Measurements from ENCODE around the gene THEM5.

The THEM5 gene

DNA sequence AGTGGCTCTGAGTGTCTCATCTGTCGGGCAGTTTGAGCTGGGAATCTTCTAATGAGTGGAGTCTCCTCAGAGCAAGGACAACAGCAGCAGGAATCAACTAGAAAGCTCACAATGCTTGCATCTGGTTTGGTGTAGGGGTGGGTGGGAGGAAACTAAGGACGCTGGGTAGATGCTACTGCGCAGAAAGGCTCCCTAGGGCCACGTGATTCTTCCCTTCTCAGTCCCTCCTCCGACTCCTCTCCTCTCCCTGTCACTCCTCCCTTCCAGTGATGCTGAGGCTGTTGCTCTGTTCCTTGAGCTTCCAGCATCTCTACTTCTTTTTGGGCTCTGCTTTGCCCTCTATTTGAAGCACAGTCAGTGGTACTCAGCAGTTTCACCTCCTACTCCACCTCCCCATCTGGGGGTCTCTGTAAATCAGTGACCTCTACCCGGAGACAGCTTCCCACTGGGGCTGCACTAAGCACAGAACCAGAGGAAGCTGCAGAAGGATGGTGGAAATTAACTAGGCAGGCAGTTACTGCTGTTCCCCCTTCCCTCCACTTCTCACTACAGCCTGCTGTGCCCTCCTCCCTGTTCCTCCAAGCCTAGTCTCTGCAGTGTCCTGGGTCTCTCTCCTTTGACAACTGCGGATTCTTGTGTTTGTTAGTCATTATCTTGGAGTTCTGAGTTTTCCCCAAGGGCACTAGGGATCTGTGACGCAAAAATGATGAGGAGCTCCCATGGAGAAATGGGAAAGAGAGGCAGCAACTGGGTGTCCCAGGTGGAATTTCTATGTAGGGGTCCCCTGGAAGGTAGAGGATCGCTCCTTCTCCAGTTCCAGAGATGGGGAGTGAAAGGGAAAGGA, 54.1 kb downstream of the THEM5 start:
- DNase-seq, result no peak

DNA sequence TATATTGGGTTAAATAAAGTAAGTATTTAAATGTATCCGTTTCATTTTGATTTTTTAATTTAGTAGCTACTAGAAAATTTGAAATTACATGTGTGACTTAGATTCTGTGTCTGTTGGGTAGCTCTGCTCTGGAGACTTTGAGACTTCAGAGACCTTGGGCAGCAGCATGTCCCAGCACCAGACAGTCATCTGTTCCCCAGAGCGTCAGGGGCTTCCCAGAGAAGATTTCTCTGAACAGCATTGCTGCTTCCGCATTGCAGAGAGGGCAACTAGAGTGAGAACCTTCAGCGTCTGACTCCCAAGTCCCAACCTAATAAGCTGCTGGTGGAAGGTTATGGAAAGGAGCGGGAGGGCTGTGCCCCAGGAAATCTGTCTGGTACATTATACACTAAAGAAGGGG, 54.9 kb downstream of the THEM5 start:
- no peak for DNase-seq

Measured in C1 segment of cervical spinal cord (tissue), 14 donors.